Cardiac muscle cell (in vitro differentiated cells and primary cell): ENCODE results near the gene NMT2. TPM values are rescaled to one million over a fixed set of nuclear protein-coding genes. Genes with fewer than 3 reads are reported as not detected.
A peak's percentile ranks its signal among the peaks of the same experiment; 100 is the strongest.

Experiments used
- DNase-seq, 2 donors: peaks; one replicate each; pipeline versions ENCODE4 v3.0.0 to v3.0.0-alpha.2; 2010 to 2017; ENCODE audit warnings: low read depth in 1 of 2, low spot score in 1 of 2
- H3K27ac ChIP-seq: fragments of 200-600 bp; sonication (generic); 2 replicates; pipeline ENCODE4 v1.5.1; 2016
- H3K27me3 ChIP-seq: fragments of 200-600 bp; sonication (generic); 2 replicates; pipeline ENCODE4 v1.6.0; 2016; ENCODE audit warnings: control low read depth
- H3K36me3 ChIP-seq: fragments of 200-600 bp; sonication (generic); 2 replicates; pipeline ENCODE4 v1.5.1; 2016; ENCODE audit warnings: control low read depth
- H3K4me1 ChIP-seq: fragments of 200-600 bp; sonication (generic); 2 replicates; pipeline ENCODE4 v1.8.1; 2017; ENCODE audit warnings: low read depth, mild to moderate bottlenecking, mixed run types
- H3K4me3 ChIP-seq: fragments of 200-600 bp; sonication (generic); 2 replicates; pipeline ENCODE4 v1.5.1; 2016; ENCODE audit warnings: mild to moderate bottlenecking
- H3K9me3 ChIP-seq: fragments of 200-600 bp; sonication (generic); 2 replicates; pipeline ENCODE4 v1.5.1; 2017; ENCODE audit warnings: low read depth, mild to moderate bottlenecking, control low read depth
- CTCF ChIP-seq: IDR thresholded peaks from 2 replicates; pipeline ENCODE4 v1.5.1; 2012; ENCODE audit warnings: low read depth, mild to moderate bottlenecking, low read length
- polyA plus RNA-seq: library from polyadenylated mRNA; unstranded; fragments of >200 nt; fragmentation: Nextera tagmentation; extraction: Ambion mirVana; gene quantifications from 2 replicates; pipeline ENCODE4 v1.2.1, GENCODE V29; 2016
- total RNA-seq: library from RNA; depleted of rRNA; stranded (reverse); fragments of >200 nt; gene quantifications from 2 replicates; pipeline ENCODE4 v1.2.3, GENCODE V29; 2016

NMT2 gene
- total and polyA plus RNA-seq, 2 experiments from 2014 or later, result 8.7 to 14.1 TPM

DNA sequence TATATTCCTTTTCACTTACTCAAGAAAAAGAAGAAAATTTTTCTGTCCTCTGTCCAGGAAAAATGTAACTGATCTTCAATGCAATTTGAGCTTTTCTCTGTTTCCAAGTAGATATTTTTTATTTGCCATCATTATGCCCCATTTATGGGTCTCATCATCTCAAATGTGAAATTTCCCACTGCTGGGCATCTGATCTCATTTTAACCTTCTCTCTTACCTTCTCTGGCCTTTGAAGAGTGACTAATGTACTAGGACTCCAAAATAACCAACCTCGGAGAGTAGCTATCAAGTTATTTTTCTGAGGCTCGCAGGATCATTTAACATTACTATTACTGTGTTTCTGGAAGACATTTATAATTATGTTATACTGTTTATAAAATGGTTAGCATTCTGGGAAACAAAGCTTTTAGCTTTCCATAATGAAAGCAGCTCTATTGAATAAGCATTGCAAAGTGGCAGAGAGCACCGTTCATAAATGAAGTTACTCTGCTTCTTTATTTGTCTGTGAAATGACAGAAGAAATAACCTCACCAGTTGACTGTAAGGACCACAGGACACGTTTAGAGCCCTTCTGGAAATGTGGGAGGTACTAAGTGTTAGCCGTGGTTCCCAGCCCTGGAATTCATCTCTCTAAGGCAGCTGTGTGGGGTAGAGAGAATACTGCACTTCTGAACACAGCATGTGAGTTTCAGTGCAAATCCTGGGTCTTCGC lies 33.3 kb upstream of the NMT2 start:
- Histone ChIP-seq H3K27ac (no peak overlapping the region), H3K4me1 (no peaks in the 10 kb centered on the region), H3K36me3 (no peaks in the 10 kb centered on the region), H3K4me3 (no peak overlapping the region), H3K27me3 (no peaks in the 10 kb centered on the region), H3K9me3 (no peaks in the 10 kb centered on the region)
- DNase-seq, result peak in 1 of 2 donors; percentile 47
- no peak for TF ChIP-seq CTCF

DNA sequence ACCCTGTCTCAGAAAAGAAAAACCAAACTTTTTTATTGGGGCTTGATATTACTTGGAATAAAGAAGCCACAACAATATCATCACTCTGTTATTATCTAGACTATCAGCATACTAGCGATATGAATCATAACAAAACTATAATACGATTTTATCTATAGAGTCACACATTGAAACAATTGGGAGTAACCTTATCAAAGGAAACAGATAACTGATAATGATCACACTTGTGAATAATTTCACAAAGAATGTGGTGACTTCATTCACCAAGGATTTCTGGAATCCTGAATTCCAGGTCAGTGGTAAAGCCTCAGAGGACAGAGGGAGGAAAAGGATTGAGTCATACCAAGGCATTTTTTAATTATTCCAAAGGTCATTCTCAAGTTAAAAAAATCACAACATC lies 32.1 kb upstream of the NMT2 start:
- Histone ChIP-seq H3K27ac (no peak overlapping the region), H3K9me3 (no peaks in the 10 kb centered on the region), H3K27me3 (no peaks in the 10 kb centered on the region), H3K36me3 (no peaks in the 10 kb centered on the region), H3K4me1 (no peaks in the 10 kb centered on the region), H3K4me3 (no peak overlapping the region)
- TF ChIP-seq CTCF, result no peak
- DNase-seq, result peak in 1 of 2 donors; percentile 84

GRCh38 chr10:15197911-15198310 lies 29.4 kb upstream of the NMT2 start:
- no peak for DNase-seq
- no peak overlapping the region for H3K4me3 ChIP-seq
- H3K9me3 ChIP-seq, result no peaks in the 10 kb centered on the region
- no peak overlapping the region for H3K27ac ChIP-seq
- H3K4me1 ChIP-seq, result no peaks in the 10 kb centered on the region
- TF ChIP-seq CTCF, result no peak
- no peaks in the 10 kb centered on the region for H3K27me3 ChIP-seq
- H3K36me3 ChIP-seq, result no peaks in the 10 kb centered on the region

DNA sequence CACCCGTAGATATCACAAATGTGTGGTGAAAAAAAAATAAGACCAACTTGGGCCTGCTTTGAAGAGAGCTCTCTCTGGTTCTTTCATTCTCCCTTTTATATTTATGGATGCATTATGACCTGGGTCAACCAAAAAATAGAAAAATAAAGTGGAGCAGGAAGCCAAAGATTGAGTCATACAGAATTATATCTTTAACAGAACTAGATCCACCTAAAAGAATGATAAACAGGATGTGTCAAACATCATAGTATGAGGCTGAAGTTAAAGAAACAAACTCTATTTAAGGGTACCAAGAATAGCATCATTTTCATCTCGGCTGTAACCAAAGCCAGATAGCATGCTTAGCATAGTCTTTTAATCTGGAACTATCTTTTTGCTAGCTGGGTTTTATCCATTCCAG lies 28.8 kb upstream of the NMT2 start:
- H3K4me3 ChIP-seq, result no peak overlapping the region
- no peak overlapping the region for H3K27ac ChIP-seq
- H3K4me1 ChIP-seq, result no peaks in the 10 kb centered on the region
- DNase-seq, result peak in 1 of 2 donors; percentile 24
- no peak for TF ChIP-seq CTCF
- no peaks in the 10 kb centered on the region for H3K36me3 ChIP-seq
- H3K9me3 ChIP-seq, result no peaks in the 10 kb centered on the region
- no peaks in the 10 kb centered on the region for H3K27me3 ChIP-seq

- no peaks in the 10 kb centered on the region for H3K9me3 ChIP-seq
- DNase-seq, result peak in 1 of 2 donors; percentile 81
- no peak for TF ChIP-seq CTCF
- no peak overlapping the region for H3K4me3 ChIP-seq
- H3K4me1 ChIP-seq, result no peaks in the 10 kb centered on the region
- H3K27ac ChIP-seq, result no peak overlapping the region
- H3K36me3 ChIP-seq, result no peaks in the 10 kb centered on the region
- H3K27me3 ChIP-seq, result no peaks in the 10 kb centered on the region
These were observed 27.7 kb upstream of the NMT2 start for GRCh38 chr10:15196021-15196834.
